Keratinocyte (primary cell): ENCODE results near the gene CDKL5.

Experiments
- EZH2 ChIP-seq: IDR thresholded peaks from one replicate; pipeline ENCODE4 v1.6.1; 2012; ENCODE audit warnings: inconsistent platforms, mild to moderate bottlenecking, low read length, moderate library complexity
- TF ChIP-seq, protein P1 (sequence below), 3 experiments: IDR thresholded peaks in 1 of 3; conservative IDR thresholded peaks in 1 of 3; optimal IDR thresholded peaks in 1 of 3; 2 replicates in 2 of 3; 3 replicates in 1 of 3; pipeline versions ENCODE3 to v1.5.1; 2011; ENCODE audit warnings: low read length in 3 of 3, mild to moderate bottlenecking in 3 of 3, moderate library complexity in 2 of 3, control low read depth in 1 of 3, inconsistent platforms in 1 of 3; ENCODE audit not compliant: insufficient read depth in 2 of 3; ENCODE audit errors: extremely low read depth in 1 of 3

DNA sequence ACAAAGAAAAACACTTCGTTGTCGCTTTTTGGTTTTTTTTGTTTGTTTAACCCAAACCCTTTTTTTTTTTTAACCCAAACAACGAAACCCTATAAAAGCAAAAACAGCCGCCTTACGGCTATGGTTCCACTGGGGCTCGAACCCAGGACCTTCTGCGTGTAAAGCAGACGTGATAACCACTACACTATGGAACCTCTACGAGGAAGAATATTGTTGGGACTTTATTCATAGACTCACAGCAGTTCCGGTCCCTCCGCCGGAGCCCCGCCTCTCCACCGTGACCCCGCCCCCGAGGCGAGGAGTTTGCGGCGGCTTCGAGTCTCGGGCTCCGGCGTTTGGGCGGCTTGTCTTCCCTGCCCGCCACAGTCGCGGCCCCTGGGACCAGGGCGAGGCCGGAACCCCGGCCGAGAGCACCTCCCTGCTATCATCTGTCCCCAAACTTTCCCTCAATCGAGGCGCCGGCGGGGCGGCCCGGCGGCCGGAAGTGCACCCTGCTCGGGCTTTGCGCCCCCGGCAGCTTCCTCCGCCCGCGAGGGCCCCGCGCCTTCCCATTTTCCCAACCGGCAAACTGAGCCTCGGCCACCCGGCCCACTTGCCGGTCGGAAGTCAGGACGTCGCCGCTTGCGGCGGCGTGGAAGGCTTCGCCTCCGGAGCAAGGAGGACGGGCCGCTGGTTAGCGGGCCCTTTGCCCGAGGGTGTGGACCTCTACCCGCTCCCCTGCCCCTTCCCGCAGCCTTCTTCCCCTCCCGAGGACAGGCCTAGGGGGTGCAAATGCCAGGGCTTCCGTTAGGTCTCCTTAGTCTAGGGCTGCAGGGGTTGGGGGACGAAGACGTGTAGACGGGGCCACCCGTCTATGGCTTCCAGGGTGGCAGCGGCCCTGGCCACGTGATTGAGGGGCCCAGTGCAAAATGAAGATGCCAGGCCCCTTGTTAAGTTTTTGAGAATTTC is 249.7 kb downstream of the CDKL5 start:
- TF ChIP-seq, protein P1, sequence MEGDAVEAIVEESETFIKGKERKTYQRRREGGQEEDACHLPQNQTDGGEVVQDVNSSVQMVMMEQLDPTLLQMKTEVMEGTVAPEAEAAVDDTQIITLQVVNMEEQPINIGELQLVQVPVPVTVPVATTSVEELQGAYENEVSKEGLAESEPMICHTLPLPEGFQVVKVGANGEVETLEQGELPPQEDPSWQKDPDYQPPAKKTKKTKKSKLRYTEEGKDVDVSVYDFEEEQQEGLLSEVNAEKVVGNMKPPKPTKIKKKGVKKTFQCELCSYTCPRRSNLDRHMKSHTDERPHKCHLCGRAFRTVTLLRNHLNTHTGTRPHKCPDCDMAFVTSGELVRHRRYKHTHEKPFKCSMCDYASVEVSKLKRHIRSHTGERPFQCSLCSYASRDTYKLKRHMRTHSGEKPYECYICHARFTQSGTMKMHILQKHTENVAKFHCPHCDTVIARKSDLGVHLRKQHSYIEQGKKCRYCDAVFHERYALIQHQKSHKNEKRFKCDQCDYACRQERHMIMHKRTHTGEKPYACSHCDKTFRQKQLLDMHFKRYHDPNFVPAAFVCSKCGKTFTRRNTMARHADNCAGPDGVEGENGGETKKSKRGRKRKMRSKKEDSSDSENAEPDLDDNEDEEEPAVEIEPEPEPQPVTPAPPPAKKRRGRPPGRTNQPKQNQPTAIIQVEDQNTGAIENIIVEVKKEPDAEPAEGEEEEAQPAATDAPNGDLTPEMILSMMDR (optimal IDR thresholded peaks at IDR 0.05 in 1 of 3, IDR thresholded peaks at IDR 0.05 in 1 of 3, conservative IDR thresholded peaks at IDR 0.05 in 1 of 3; ENCODE audit: extremely low read depth in 1 of 3, insufficient read depth in 2 of 3, low read length in 3 of 3) = no peak
- no peak for TF ChIP-seq EZH2
